SK-N-SH (cell line): Measurements from ENCODE around the gene CDC42EP4. TPM values are rescaled to one million over a fixed set of nuclear protein-coding genes. Genes with fewer than 3 reads are reported as not detected.

ENCODE experiments used
- CTCF ChIA-PET: fragments of 300-600, 350-600 bp; formaldehyde crosslinking; extraction: SDS; loops from one replicate; lab custom pipeline; 2021; lab: Yijun Ruan, JAX
- POLR2A ChIA-PET: fragments of 350-600 bp; sonication (Branson Sonifier 250); formaldehyde crosslinking; extraction: SDS; loops from one replicate; lab custom pipeline; 2020; ENCODE audit warnings: antibody characterized with exemption, inconsistent platforms; lab: Yijun Ruan, JAX
- DNase-seq: peaks from one replicate; pipeline ENCODE4 v3.0.0; 2012
- H2AFZ ChIP-seq: fragments of 200-600 bp; sonication (generic); 2 replicates; pipeline ENCODE4 v1.8.1; 2016; ENCODE audit warnings: antibody characterized with exemption, mild to moderate bottlenecking, low read depth
- H3F3A ChIP-seq: fragments of 200-600 bp; sonication (generic); replicated peaks from 2 replicates; pipeline ENCODE3; 2016; ENCODE audit warnings: antibody characterized with exemption, mild to moderate bottlenecking; ENCODE audit not compliant: insufficient read depth
- H3K27ac ChIP-seq, 2 experiments: fragments of 200-500 bp in 1 of 2; fragments of 200-600 bp in 1 of 2; sonication (Bioruptor generic) in 1 of 2; sonication (generic), shearing (Covaris generic) in 1 of 2; 2 replicates each; pipeline versions ENCODE4 v1.5.1 to v1.6.1; 2014 to 2016; ENCODE audit warnings: low read depth in 2 of 2, inconsistent platforms in 1 of 2, low read length in 1 of 2, mild to moderate bottlenecking in 1 of 2, mixed read lengths in 1 of 2
- H3K27me3 ChIP-seq: fragments of 200-600 bp; sonication (generic), shearing (Covaris generic); 2 replicates; pipeline ENCODE4 v1.6.1; 2016; ENCODE audit warnings: mixed run types; ENCODE audit not compliant: insufficient read depth
- H3K36me3 ChIP-seq, 2 experiments: fragments of 200-500 bp in 1 of 2; fragments of 200-600 bp in 1 of 2; sonication (Bioruptor generic) in 1 of 2; sonication (generic) in 1 of 2; replicated peaks in 1 of 2; 2 replicates each; pipeline versions ENCODE3 to v1.5.1; 2014 to 2016; ENCODE audit warnings: low read length in 1 of 2, mild to moderate bottlenecking in 1 of 2; ENCODE audit not compliant: insufficient read depth in 2 of 2, control insufficient read depth in 1 of 2
- H3K4me1 ChIP-seq, 2 experiments: fragments of 200-500 bp in 1 of 2; fragments of 200-600 bp in 1 of 2; sonication (Bioruptor generic) in 1 of 2; sonication (generic), shearing (Covaris generic) in 1 of 2; 2 replicates each; pipeline versions ENCODE4 v1.5.1 to v1.6.1; 2014 to 2016; ENCODE audit warnings: low read depth in 1 of 2, low read length in 1 of 2, mixed run types in 1 of 2; ENCODE audit not compliant: insufficient read depth in 2 of 2, control insufficient read depth in 1 of 2
- H3K4me2 ChIP-seq: fragments of 200-600 bp; sonication (generic), shearing (Covaris generic); 2 replicates; pipeline ENCODE4 v1.6.1; 2017; ENCODE audit warnings: mixed run types
- H3K4me3 ChIP-seq, 2 experiments: fragments of 200-500 bp in 1 of 2; fragments of 200-600 bp in 1 of 2; sonication (Bioruptor generic) in 1 of 2; sonication (generic), shearing (Covaris generic) in 1 of 2; 2 replicates each; pipeline versions ENCODE4 v1.5.1 to v1.8.1; 2014 to 2016; ENCODE audit warnings: low read depth in 2 of 2, inconsistent platforms in 1 of 2, low read length in 1 of 2, mild to moderate bottlenecking in 1 of 2, mixed read lengths in 1 of 2, moderate library complexity in 1 of 2
- H3K79me2 ChIP-seq: fragments of 200-600 bp; sonication (generic); 2 replicates; pipeline ENCODE4 v1.8.1; 2017; ENCODE audit warnings: mild to moderate bottlenecking; ENCODE audit not compliant: insufficient read depth
- H3K9ac ChIP-seq: fragments of 200-600 bp; sonication (generic); 2 replicates; pipeline ENCODE4 v1.6.1; 2017; ENCODE audit warnings: mixed run types
- H3K9me2 ChIP-seq: fragments of 200-600 bp; sonication (generic); 2 replicates; pipeline ENCODE4 v1.6.1; 2017; ENCODE audit warnings: mixed run types
- H3K9me3 ChIP-seq: fragments of 200-600 bp; sonication (generic); 2 replicates; pipeline ENCODE4 v1.6.1; 2017; ENCODE audit warnings: mixed run types, mild to moderate bottlenecking, moderate library complexity
- H4K20me1 ChIP-seq: fragments of 200-600 bp; sonication (generic); 2 replicates; pipeline ENCODE4 v1.6.1; 2017; ENCODE audit warnings: mild to moderate bottlenecking, mixed run types; ENCODE audit not compliant: insufficient read depth
- CTCF ChIP-seq: fragments of 200-600 bp; sonication (generic); IDR thresholded peaks from 2 replicates; pipeline ENCODE4 v1.6.1; 2017; ENCODE audit warnings: antibody characterized with exemption, mild to moderate bottlenecking, moderate library complexity
- EP300 ChIP-seq, 2 experiments: IDR thresholded peaks; 2 replicates each; pipeline versions ENCODE4 v1.4.0 to v1.6.1; 2012; ENCODE audit warnings: borderline replicate concordance in 1 of 2, low read depth in 1 of 2, low read length in 1 of 2
- FOXJ3 ChIP-seq: sonication (generic); formaldehyde crosslinking; IDR thresholded peaks from 2 replicates; pipeline ENCODE4 v1.5.1; 2020; ENCODE audit warnings: mild to moderate bottlenecking, missing genetic modification reagents
- GABPA ChIP-seq: IDR thresholded peaks from 2 replicates; pipeline ENCODE4 v1.4.0; 2012; ENCODE audit warnings: low read depth, mild to moderate bottlenecking
- MAX ChIP-seq: IDR thresholded peaks from 2 replicates; pipeline ENCODE4 v1.4.0; 2012; ENCODE audit warnings: low read depth
- MXI1 ChIP-seq: IDR thresholded peaks from 2 replicates; pipeline ENCODE4 v1.6.1; 2012; ENCODE audit warnings: mild to moderate bottlenecking, low read depth, low read length, improper control_type of control experiment
- NFIC ChIP-seq: IDR thresholded peaks from 2 replicates; pipeline ENCODE4 v1.4.0; 2012; ENCODE audit warnings: borderline replicate concordance
- NRF1 ChIP-seq: IDR thresholded peaks from 2 replicates; pipeline ENCODE4 v1.6.1; 2012; ENCODE audit warnings: low read depth, mild to moderate bottlenecking, low read length
- RAD21 ChIP-seq: IDR thresholded peaks from 2 replicates; pipeline ENCODE4 v1.6.1; 2012; ENCODE audit warnings: mild to moderate bottlenecking, low read length
- YY1 ChIP-seq: IDR thresholded peaks from 2 replicates; pipeline ENCODE4 v1.4.0; 2012; ENCODE audit warnings: low read depth, mild to moderate bottlenecking
- ZBTB33 ChIP-seq: IDR thresholded peaks from 2 replicates; pipeline ENCODE4 v1.4.0; 2012; ENCODE audit warnings: low read depth, borderline replicate concordance
- WGBS: methylation state at CpG from one replicate; pipeline ENCODE4 v1.1.6; 2017; ENCODE audit warnings: low lambda C conversion rate; 5-methylcytosine and 5-hydroxymethylcytosine counted together
- polyA plus RNA-seq, 3 experiments: library from polyadenylated mRNA; depleted of rRNA; stranded (reverse); fragments of >200 nt; gene quantifications; 2 replicates each; pipeline ENCODE4 v1.2.3, GENCODE V29; 2012
- TF ChIP-seq, protein P1 (sequence below): fragments of 150-350 bp; IDR thresholded peaks from 2 replicates; pipeline ENCODE4 v1.6.1; 2016; ENCODE audit warnings: mild to moderate bottlenecking, low read depth, low read length
- TF ChIP-seq, protein P2 (sequence below): IDR thresholded peaks from 2 replicates; pipeline ENCODE4 v1.4.0; 2012; ENCODE audit warnings: low read depth, borderline replicate concordance

Gene CDC42EP4
- polyA plus RNA-seq, 1 of the 3 experiments (the other 2 are of a cell fraction) = 28.3 TPM

GRCh38 chr17:73347351-73347750 is 35.5 kb upstream of the CDC42EP4 start:
- Histone ChIP-seq H3K27me3 (no peaks in the 10 kb centered on the region), H3K27ac (no peak overlapping the region), H3K4me3 (no peak overlapping the region), H3K9ac (no peak overlapping the region), H3K9me2 (no peaks in the 10 kb centered on the region), H3K36me3 (no peaks in the 10 kb centered on the region), H3K4me2 (no peak overlapping the region), H2AFZ (no peak overlapping the region), H3K9me3 (no peaks in the 10 kb centered on the region), H3K79me2 (no peaks in the 10 kb centered on the region), H3K4me1 (peaks cover 16 to 42% of the 10 kb centered on the region in 2 experiments), H4K20me1 (no peaks in the 10 kb centered on the region), H3F3A (no peaks in the 10 kb centered on the region)
- ChIA-PET POLR2A (interaction anchor here (1.3 to 1.4 kb wide), 2 partner anchors 9 to 36 kb away, joined by 3 to 4 read pairs; no protein-coding TSS in a partner anchor), CTCF (interaction anchor here (0.6 to 4.2 kb wide), 9 partner anchors 10 to 92 kb away, joined by 3 to 26 read pairs (median 5); partner anchors contain the start of gene CDC42EP4)
- 48% methylated on average over 4 of the region's 5 CpGs for WGBS
- no peak for DNase-seq
- TF ChIP-seq YY1 (no peak), RAD21 (no peak)
- TF ChIP-seq, all 33 proteins: peak for 0

- no peak for DNase-seq
- POLR2A ChIA-PET = interaction anchor here (1.3 to 1.4 kb wide), 2 partner anchors 10 to 36 kb away, joined by 3 to 4 read pairs; no protein-coding TSS in a partner anchor
- 85% methylated on average over 12 of the region's 12 CpGs for WGBS
These were observed 34.8 kb upstream of the CDC42EP4 start for GRCh38 chr17:73346501-73347162.

More at GRCh38 chr17:73346501-73347162, 34.8 kb upstream of the CDC42EP4 start:
- H3K9me3 ChIP-seq = no peaks in the 10 kb centered on the region
- H3K4me2 ChIP-seq = no peak overlapping the region
- no peak for TF ChIP-seq NFIC
- TF ChIP-seq FOXJ3 (CRISPR knock-in tag) = no peak
- no peak for TF ChIP-seq ZBTB33
- TF ChIP-seq MAX = no peak
- TF ChIP-seq, protein P1, sequence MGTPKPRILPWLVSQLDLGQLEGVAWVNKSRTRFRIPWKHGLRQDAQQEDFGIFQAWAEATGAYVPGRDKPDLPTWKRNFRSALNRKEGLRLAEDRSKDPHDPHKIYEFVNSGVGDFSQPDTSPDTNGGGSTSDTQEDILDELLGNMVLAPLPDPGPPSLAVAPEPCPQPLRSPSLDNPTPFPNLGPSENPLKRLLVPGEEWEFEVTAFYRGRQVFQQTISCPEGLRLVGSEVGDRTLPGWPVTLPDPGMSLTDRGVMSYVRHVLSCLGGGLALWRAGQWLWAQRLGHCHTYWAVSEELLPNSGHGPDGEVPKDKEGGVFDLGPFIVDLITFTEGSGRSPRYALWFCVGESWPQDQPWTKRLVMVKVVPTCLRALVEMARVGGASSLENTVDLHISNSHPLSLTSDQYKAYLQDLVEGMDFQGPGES = no peak
- TF ChIP-seq, protein P2, sequence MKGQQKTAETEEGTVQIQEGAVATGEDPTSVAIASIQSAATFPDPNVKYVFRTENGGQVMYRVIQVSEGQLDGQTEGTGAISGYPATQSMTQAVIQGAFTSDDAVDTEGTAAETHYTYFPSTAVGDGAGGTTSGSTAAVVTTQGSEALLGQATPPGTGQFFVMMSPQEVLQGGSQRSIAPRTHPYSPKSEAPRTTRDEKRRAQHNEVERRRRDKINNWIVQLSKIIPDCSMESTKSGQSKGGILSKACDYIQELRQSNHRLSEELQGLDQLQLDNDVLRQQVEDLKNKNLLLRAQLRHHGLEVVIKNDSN = no peak
- TF ChIP-seq GABPA = no peak
- no peak for TF ChIP-seq CTCF
- no peak for TF ChIP-seq MXI1
- TF ChIP-seq EP300 (IDR thresholded peaks at IDR 0.05; ENCODE audit: borderline replicate concordance in 1 of 2, low read depth in 1 of 2, low read length in 1 of 2) = no peak
- TF ChIP-seq NRF1 = no peak
- H3K9me2 ChIP-seq = no peaks in the 10 kb centered on the region
- no peaks in the 10 kb centered on the region for H3K79me2 ChIP-seq
- H3F3A ChIP-seq = no peaks in the 10 kb centered on the region
- no peak overlapping the region for H3K27ac ChIP-seq
- peaks cover 19 to 49% of the 10 kb centered on the region in 2 experiments for H3K4me1 ChIP-seq
- no peak overlapping the region for H2AFZ ChIP-seq
- H3K9ac ChIP-seq = no peak overlapping the region
- no peak overlapping the region for H3K4me3 ChIP-seq
- H3K36me3 ChIP-seq = no peaks in the 10 kb centered on the region
- H4K20me1 ChIP-seq = no peaks in the 10 kb centered on the region
- H3K27me3 ChIP-seq = no peaks in the 10 kb centered on the region
- CTCF ChIA-PET = interaction anchor here (0.6 to 4.2 kb wide), 7 partner anchors 10 to 765 kb away, joined by 3 to 26 read pairs (median 9); partner anchors contain the start of gene CDC42EP4
